Measurements from ENCODE around the gene BEST1. TPM values are rescaled to one million over a fixed set of nuclear protein-coding genes. Genes with fewer than 3 reads are reported as not detected.
A peak's percentile ranks its signal among the peaks of the same experiment; 100 is the strongest.

BEST1 gene
- total and polyA plus RNA-seq, 2 of the 13 experiments (the other 11 are each of a cell fraction or from before 2014, with no cell fraction given): 0.09 to 0.65 TPM

GRCh38 chr11:61972112-61972671 is 22.0 kb downstream of the BEST1 start (continued):
- TF ChIP-seq ZNF281 (CRISPR knock-in tag; IDR thresholded peaks at IDR 0.05; ENCODE audit: borderline replicate concordance) (peak; percentile 88), NFYC (CRISPR knock-in tag; IDR thresholded peaks at IDR 0.05) (no peak), MIER3 (CRISPR knock-in tag; IDR thresholded peaks at IDR 0.05; ENCODE audit: borderline replicate concordance) (0 out of 2 replicates have a peak, but pooled peaks have one; percentile 15), RXRA (CRISPR knock-in tag; IDR thresholded peaks at IDR 0.05) (peak; percentile 21; the same call in 1 of the 2 replicates), AHDC1 (CRISPR knock-in tag; IDR thresholded peaks at IDR 0.05; ENCODE audit: borderline replicate concordance) (peak; percentile 65), FOXM1 (CRISPR knock-in tag; IDR thresholded peaks at IDR 0.05) (no peak), DDIT3 (CRISPR knock-in tag; IDR thresholded peaks at IDR 0.05) (no peak), RBM22 (optimal IDR thresholded peaks at IDR 0.05; ENCODE audit: low read length) (peak; percentile 86), ZNF235 (CRISPR knock-in tag; IDR thresholded peaks at IDR 0.05; ENCODE audit: borderline replicate concordance) (0 out of 2 replicates have a peak, but pooled peaks have one; percentile 6), BRCA1 (CRISPR knock-in tag; IDR thresholded peaks at IDR 0.05) (no peak), HNF4A (CRISPR knock-in tag; IDR thresholded peaks at IDR 0.05) (peak; percentile 93; the same call in 1 of the 2 replicates), ZNF503 (CRISPR knock-in tag; IDR thresholded peaks at IDR 0.05) (peak; percentile 20; the same call in 1 of the 2 replicates), ISL2 (CRISPR knock-in tag; IDR thresholded peaks at IDR 0.05) (0 out of 2 replicates have a peak, but pooled peaks have one; percentile 9), SNAI1 (CRISPR knock-in tag; IDR thresholded peaks at IDR 0.05; ENCODE audit: borderline replicate concordance) (0 out of 2 replicates have a peak, but pooled peaks have one; percentile 15), ZBTB46 (CRISPR knock-in tag; IDR thresholded peaks at IDR 0.05; ENCODE audit: borderline replicate concordance) (no peak)
